Measurements from ENCODE around the gene COL26A1.
"Not testable (repeated sequence)": the region's sequence is repeated elsewhere in the genome, so short reads cannot be mapped to it uniquely, and the experiment has no call there.

Gene COL26A1

GRCh38 chr7:101502466-101503098 lies 139.9 kb downstream of the COL26A1 start:
- DNase-seq = no peak

GRCh38 chr7:101505510-101505909 lies 142.8 kb downstream of the COL26A1 start:
- not testable (repeated sequence) for DNase-seq

GRCh38 chr7:101506531-101506930 lies 143.9 kb downstream of the COL26A1 start:
- no peak for DNase-seq

- no peak for DNase-seq
Observed at GRCh38 chr7:101507327-101507726, 144.7 kb downstream of the COL26A1 start.

- peak; percentile 8 to 28 for DNase-seq
Observed at GRCh38 chr7:101507791-101508252, 145.1 kb downstream of the COL26A1 start.

- no peak for DNase-seq
Observed at GRCh38 chr7:101510297-101510696, 147.6 kb downstream of the COL26A1 start.

- DNase-seq = no peak
Observed at GRCh38 chr7:101511965-101512364, 149.3 kb downstream of the COL26A1 start.

- no peak for DNase-seq
Observed at GRCh38 chr7:101516851-101517250, 154.2 kb downstream of the COL26A1 start.

- no peak for DNase-seq
Observed at GRCh38 chr7:101517304-101517703, 154.6 kb downstream of the COL26A1 start.

GRCh38 chr7:101518336-101518735 lies 155.7 kb downstream of the COL26A1 start:
- no peak for DNase-seq

- DNase-seq = no peak
Observed at GRCh38 chr7:101519324-101520023, 156.8 kb downstream of the COL26A1 start.

- DNase-seq = no peak
Observed at GRCh38 chr7:101521430-101521925, 158.8 kb downstream of the COL26A1 start.

- no peak for DNase-seq
Observed at GRCh38 chr7:101522021-101522420, 159.3 kb downstream of the COL26A1 start.

- no peak for DNase-seq
Observed at GRCh38 chr7:101527844-101528667, 165.4 kb downstream of the COL26A1 start.

GRCh38 chr7:101529560-101529959 lies 166.9 kb downstream of the COL26A1 start:
- no peak for DNase-seq

- no peak for DNase-seq
Observed at GRCh38 chr7:101531726-101532357, 169.2 kb downstream of the COL26A1 start.

- no peak for DNase-seq
Observed at GRCh38 chr7:101532400-101533102, 169.9 kb downstream of the COL26A1 start.

GRCh38 chr7:101533103-101533465 lies 170.4 kb downstream of the COL26A1 start:
- no peak for DNase-seq

- DNase-seq = no peak
Observed at GRCh38 chr7:101534015-101534803, 171.5 kb downstream of the COL26A1 start.

- DNase-seq = no peak
Observed at GRCh38 chr7:101534873-101535272, 172.2 kb downstream of the COL26A1 start.

GRCh38 chr7:101535351-101535751 lies 172.7 kb downstream of the COL26A1 start:
- no peak for DNase-seq

- no peak for DNase-seq
Observed at GRCh38 chr7:101536232-101536631, 173.6 kb downstream of the COL26A1 start.

Data from AML-193 (cell line).